Pancreas (tissue), 10 donors: ENCODE measurements around the gene SIM2. TPM values are rescaled to one million over a fixed set of nuclear protein-coding genes. Genes with fewer than 3 reads are reported as not detected.

Experiments used
- ATAC-seq, 4 donors: fragments of 200-7000 bp; cut with Tn5 transposase; one replicate each; pipeline versions ENCODE4 v1.8.0 to v1.9.1; 2020; ENCODE audit warnings: mild to moderate bottlenecking in 4 of 4, moderate library complexity in 4 of 4
- DNase-seq, 6 donors: peaks; one replicate each; pipeline ENCODE4 v3.0.0-alpha.2; 2020
- FAIRE-seq: peaks from 2 replicates; lab custom pipeline; 2012; peaks lifted over from hg19 to GRCh38; lab: Jason Lieb, UNC
- H3K27ac ChIP-seq, 4 donors: fragments of 200-600 bp; sonication (generic); 1 replicate in 3 of 4; 2 replicates in 1 of 4; pipeline versions ENCODE4 v1.5.0 to v1.8.0; 2020
- H3K27me3 ChIP-seq, 4 donors: fragments of 200-600 bp; one replicate each; pipeline ENCODE4 v1.8.0; 2021
- H3K36me3 ChIP-seq, 3 donors: fragments of 200-600 bp; sonication (generic) in 1 of 3; one replicate each; pipeline versions ENCODE4 v1.5.0 to v1.8.0; 2020 to 2021
- H3K4me1 ChIP-seq, 3 donors: fragments of 200-600 bp; one replicate each; pipeline ENCODE4 v1.8.0; 2021
- H3K4me3 ChIP-seq, 4 donors: fragments of 200-600 bp; sonication (generic) in 2 of 4; one replicate each; pipeline versions ENCODE4 v1.5.0 to v1.8.0; 2020 to 2021
- H3K9me3 ChIP-seq, 4 donors: fragments of 200-600 bp; one replicate each; pipeline ENCODE4 v1.8.0; 2021
- CTCF ChIP-seq, 4 donors: fragments of 200-600 bp; sonication (generic) in 3 of 4; IDR thresholded peaks; one replicate each; pipeline versions ENCODE4 v1.5.0 to v1.8.0; 2021; ENCODE audit warnings: antibody characterized with exemption in 4 of 4
- WGBS, 2 donors: extraction: QIAGEN DNeasy Blood & Tissue Kit; methylation state at CpG; one replicate each; pipeline ENCODE4 v1.1.7; 2013; 5-methylcytosine and 5-hydroxymethylcytosine counted together
- intact Hi-C, 3 donors: fragments of 100-400 bp; cut with DNase I; formaldehyde crosslinking; loops; one replicate each; pipeline versions ENCODE4 v1.11.1 to v1.14.2; 2022
- polyA plus RNA-seq, 2 donors: library from polyadenylated mRNA; stranded (reverse); fragments of 200-250 nt; gene quantifications; one replicate each; pipeline ENCODE4 v1.2.3, GENCODE V29; 2013
- total RNA-seq, 6 donors: library from RNA; stranded (reverse); fragmentation: NEBNext Ultra II Directional in 4 of 6; extraction: Animal tissue kit (Norgen Biotek cat#: 25700) in 4 of 6; gene quantifications; one replicate each; pipeline versions ENCODE4 v1.2.1 to v1.2.4, GENCODE V29; 2021 to 2023
- donor health status: healthy with polysubstance abuse.
- donor health status: DM: no; HTN: no; CAD: no; lungs with moderate emphysema.
- donor health status: DM: no; HTN: no; CAD: no.
- donor health status: control.
- donor health status: control.
- donor health status: Bipolar disorder and iron deficiency.
- donor health status: DM: yes; HTN: yes; CAD: no.
- donor health status: DM: no; HTN: no; CAD: no.
- donor health status: DM: no; HTN: no; CAD: no.
- donor health status: DM: yes; HTN: yes; CAD: no.

The SIM2 gene
- total and polyA plus RNA-seq, 8 donors: 0.02 to 0.53 (median 0.13) TPM; not detected in 5

- Histone ChIP-seq H3K27me3 (no peaks in the 10 kb centered on the region), H3K4me1 (no peaks in the 10 kb centered on the region), H3K27ac (no peak overlapping the region), H3K36me3 (no peaks in the 10 kb centered on the region), H3K9me3 (no peaks in the 10 kb centered on the region), H3K4me3 (no peak overlapping the region)
- ATAC-seq (no peak), FAIRE-seq (no peak), DNase-seq (no peak)
- TF ChIP-seq CTCF (IDR thresholded peaks at IDR 0.05): no peak
- 91 to 93% methylated on average over 2 of the region's 2 CpGs for WGBS, 2 donors
- intact Hi-C loops: no loop called here
Measured at GRCh38 chr21:36785615-36786014, 86.7 kb downstream of the SIM2 start.

- no peak overlapping the region for H3K27ac ChIP-seq
- no peak for TF ChIP-seq CTCF (IDR thresholded peaks at IDR 0.05)
- H3K9me3 ChIP-seq: no peaks in the 10 kb centered on the region
- intact Hi-C loops: no loop called here
- H3K4me1 ChIP-seq: no peaks in the 10 kb centered on the region
- FAIRE-seq (no peak), ATAC-seq (no peak), DNase-seq (no peak)
- WGBS, 2 donors: 87 to 96% methylated on average over 4 of the region's 4 CpGs
- H3K27me3 ChIP-seq: no peaks in the 10 kb centered on the region
- H3K36me3 ChIP-seq: no peaks in the 10 kb centered on the region
- no peak overlapping the region for H3K4me3 ChIP-seq
Measured at GRCh38 chr21:36786186-36786585, 87.3 kb downstream of the SIM2 start.

- intact Hi-C loops: no loop called here
- Histone ChIP-seq H3K36me3 (no peaks in the 10 kb centered on the region), H3K27ac (no peak overlapping the region), H3K27me3 (no peaks in the 10 kb centered on the region), H3K9me3 (no peaks in the 10 kb centered on the region), H3K4me3 (no peak overlapping the region), H3K4me1 (no peaks in the 10 kb centered on the region)
- no peak for TF ChIP-seq CTCF (IDR thresholded peaks at IDR 0.05)
- ATAC-seq: peak in 1 of 4 donors; percentile 34
- FAIRE-seq: no peak
- WGBS, 2 donors: 82 to 85% methylated on average over 12 of the region's 12 CpGs
- DNase-seq: no peak
Measured at GRCh38 chr21:36788120-36788638, 89.3 kb downstream of the SIM2 start.

- FAIRE-seq (no peak), ATAC-seq (peak in 2 of 4 donors; percentile 54 to 57)
- 72 to 75% methylated on average over 7 of the region's 7 CpGs for WGBS, 2 donors
Measured at GRCh38 chr21:36790616-36791015, 91.7 kb downstream of the SIM2 start.

More at GRCh38 chr21:36790616-36791015, 91.7 kb downstream of the SIM2 start:
- H3K36me3 ChIP-seq: no peaks in the 10 kb centered on the region
- H3K27me3 ChIP-seq: no peaks in the 10 kb centered on the region
- no peaks in the 10 kb centered on the region for H3K9me3 ChIP-seq
- no peak overlapping the region for H3K27ac ChIP-seq
- no peak for DNase-seq
- no peak for TF ChIP-seq CTCF (IDR thresholded peaks at IDR 0.05)
- intact Hi-C loops: no loop called here
- no peak overlapping the region for H3K4me3 ChIP-seq
- no peaks in the 10 kb centered on the region for H3K4me1 ChIP-seq
